Rectal smooth muscle tissue (tissue), 1 donor: ENCODE data around the gene RNF227.
A peak's percentile ranks its signal among the peaks of the same experiment; 100 is the strongest.

Experiments
- H3K27ac ChIP-seq: one replicate; pipeline ENCODE4 v1.7.0; 2013; ENCODE audit warnings: low read depth, low read length, inconsistent platforms
- H3K27me3 ChIP-seq: one replicate; pipeline ENCODE4 v1.7.0; 2013; ENCODE audit warnings: low read length; ENCODE audit not compliant: control insufficient read depth, insufficient read depth
- H3K36me3 ChIP-seq: one replicate; pipeline ENCODE4 v1.7.0; 2013; ENCODE audit warnings: low read length; ENCODE audit not compliant: control insufficient read depth, insufficient read depth
- H3K4me1 ChIP-seq: one replicate; pipeline ENCODE4 v1.7.0; 2013; ENCODE audit warnings: low read length; ENCODE audit not compliant: control insufficient read depth, insufficient read depth
- H3K4me3 ChIP-seq: one replicate; pipeline ENCODE4 v1.7.0; 2013; ENCODE audit warnings: low read length
- H3K9ac ChIP-seq: one replicate; pipeline ENCODE4 v1.7.0; 2013; ENCODE audit warnings: low read length

Gene RNF227

DNA sequence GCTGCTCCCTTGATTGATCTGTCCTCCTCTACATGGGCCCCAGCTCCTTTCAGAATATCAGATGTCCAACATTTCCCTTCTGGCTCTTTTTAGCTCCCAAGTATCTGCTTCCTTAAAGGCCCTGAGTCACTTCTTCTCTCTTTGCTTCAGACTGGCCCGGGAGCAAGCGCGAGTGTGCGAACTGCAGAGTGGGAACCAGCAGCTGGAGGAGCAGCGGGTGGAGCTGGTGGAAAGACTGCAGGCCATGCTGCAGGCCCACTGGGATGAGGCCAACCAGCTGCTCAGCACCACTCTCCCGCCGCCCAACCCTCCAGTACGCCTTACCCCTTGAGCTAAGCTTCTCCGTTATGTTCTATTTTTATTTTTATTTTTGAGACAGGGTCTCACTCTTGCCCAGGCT lies 28.2 kb upstream of the RNF227 start:
- no peak overlapping the region for H3K27ac ChIP-seq
- H3K36me3 ChIP-seq, result peaks cover 50% of the 10 kb centered on the region

DNA sequence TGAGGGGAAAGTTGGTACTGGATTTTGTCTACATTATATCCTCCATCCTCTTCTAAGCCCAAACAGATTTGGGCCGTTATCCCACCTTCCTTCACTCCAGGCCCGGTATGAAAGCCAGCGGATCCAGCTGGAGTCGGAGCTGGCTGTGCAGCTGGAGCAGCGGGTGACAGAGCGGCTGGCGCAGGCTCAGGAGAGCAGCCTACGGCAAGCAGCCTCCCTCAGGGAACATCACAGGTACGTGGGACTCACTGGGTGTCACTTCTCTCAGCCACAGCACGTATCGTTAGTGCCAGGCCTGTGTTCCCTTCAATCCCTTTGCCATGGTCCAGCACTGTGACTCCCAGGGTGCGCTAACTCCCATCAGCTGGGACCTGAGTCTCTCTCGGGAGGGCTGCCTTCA lies 27.2 kb upstream of the RNF227 start:
- H3K27me3 ChIP-seq, result no peaks in the 10 kb centered on the region
- no peak overlapping the region for H3K9ac ChIP-seq
- H3K4me1 ChIP-seq, result no peaks in the 10 kb centered on the region
- H3K4me3 ChIP-seq, result no peak overlapping the region
- peaks cover 45% of the 10 kb centered on the region for H3K36me3 ChIP-seq
- H3K27ac ChIP-seq, result no peak overlapping the region

More for the DNA sequence above, 28.2 kb upstream of the RNF227 start:
- H3K4me3 ChIP-seq, result no peak overlapping the region
- no peaks in the 10 kb centered on the region for H3K27me3 ChIP-seq
- H3K9ac ChIP-seq, result no peak overlapping the region
- no peaks in the 10 kb centered on the region for H3K4me1 ChIP-seq

DNA sequence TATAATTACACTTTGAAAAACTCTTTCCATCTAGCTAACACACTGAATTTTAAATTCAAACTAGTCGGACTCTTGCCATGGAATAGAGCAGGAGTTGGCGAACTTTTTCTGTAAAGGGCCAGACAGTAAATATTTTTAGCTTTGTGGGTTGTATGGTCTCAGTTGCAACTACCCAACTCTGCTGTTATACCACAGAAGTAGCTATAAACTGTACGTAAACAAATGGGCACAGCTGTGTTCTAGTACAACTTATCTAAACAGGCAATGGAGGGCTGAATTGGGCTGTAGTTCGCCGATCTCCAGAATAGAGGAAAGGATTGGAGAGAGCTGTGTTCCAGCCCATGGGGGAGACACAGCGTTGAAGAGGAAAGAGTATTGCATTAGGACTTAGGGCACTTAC lies 24.7 kb upstream of the RNF227 start:
- H3K9ac ChIP-seq, result no peak overlapping the region
- no peak overlapping the region for H3K4me3 ChIP-seq
- no peak overlapping the region for H3K27ac ChIP-seq
- H3K27me3 ChIP-seq, result no peaks in the 10 kb centered on the region
- no peaks in the 10 kb centered on the region for H3K4me1 ChIP-seq
- peaks cover 35% of the 10 kb centered on the region for H3K36me3 ChIP-seq

DNA sequence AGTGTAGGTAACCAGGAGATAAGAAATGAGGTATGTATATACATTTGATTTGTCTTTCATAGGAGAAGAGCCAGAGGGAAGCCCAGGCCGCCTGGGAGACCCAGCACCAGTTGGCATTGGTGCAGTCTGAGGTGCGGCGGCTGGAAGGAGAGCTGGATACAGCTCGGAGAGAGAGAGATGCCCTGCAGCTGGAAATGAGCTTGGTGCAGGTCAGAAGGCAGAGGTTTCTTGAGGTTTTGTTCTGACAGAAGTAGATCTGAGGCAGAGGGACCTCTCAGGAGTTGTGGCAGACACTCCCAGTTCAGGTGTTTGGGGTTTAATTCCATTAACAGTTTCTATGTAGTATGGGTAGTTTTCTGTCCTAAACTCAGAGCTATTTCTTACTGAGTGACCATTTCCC lies 23.9 kb upstream of the RNF227 start:
- Histone ChIP-seq H3K36me3 (peaks cover 31% of the 10 kb centered on the region), H3K4me1 (no peaks in the 10 kb centered on the region), H3K27ac (no peak overlapping the region), H3K27me3 (no peaks in the 10 kb centered on the region), H3K9ac (no peak overlapping the region), H3K4me3 (no peak overlapping the region)

DNA sequence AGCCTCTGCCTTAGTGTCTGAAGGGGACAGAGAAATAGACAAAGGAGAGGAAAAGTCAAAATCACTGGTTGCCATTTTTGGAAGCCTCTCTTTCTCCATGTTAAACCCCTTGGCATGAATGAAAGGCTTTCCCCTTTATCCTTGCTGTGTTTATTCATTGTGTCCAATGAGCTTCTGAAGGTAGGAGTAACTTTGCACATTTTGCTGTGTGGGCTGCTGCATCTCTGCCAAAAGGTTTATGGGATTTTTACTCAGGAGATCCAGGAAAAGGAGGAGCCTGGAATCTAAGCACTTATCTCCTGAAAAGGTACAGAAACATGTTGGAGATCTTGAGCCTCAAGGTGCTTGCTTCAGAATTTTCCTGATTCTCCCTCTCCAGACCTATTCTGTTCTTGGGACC lies 19.8 kb upstream of the RNF227 start:
- H3K9ac ChIP-seq, result no peak overlapping the region
- H3K27ac ChIP-seq, result no peak overlapping the region
- H3K4me3 ChIP-seq, result no peak overlapping the region
- H3K4me1 ChIP-seq, result peaks cover 10% of the 10 kb centered on the region
- no peaks in the 10 kb centered on the region for H3K27me3 ChIP-seq
- peaks cover 16% of the 10 kb centered on the region for H3K36me3 ChIP-seq

DNA sequence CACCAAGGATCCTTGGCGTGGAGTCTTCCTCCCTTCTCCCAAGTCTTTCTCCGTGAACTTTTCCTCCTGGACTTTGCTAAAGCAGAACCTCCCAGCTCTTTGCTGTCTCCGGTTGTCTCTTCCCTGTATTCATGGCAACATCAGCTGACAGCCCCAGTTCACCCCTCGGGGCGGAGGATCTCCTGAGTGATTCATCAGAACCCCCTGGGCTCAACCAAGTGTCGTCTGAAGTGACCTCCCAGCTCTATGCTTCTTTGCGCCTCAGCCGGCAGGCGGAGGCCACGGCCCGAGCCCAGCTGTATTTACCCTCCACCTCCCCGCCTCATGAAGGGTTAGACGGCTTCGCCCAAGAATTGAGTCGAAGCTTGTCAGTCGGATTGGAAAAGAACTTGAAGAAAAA lies 16.9 kb upstream of the RNF227 start:
- Histone ChIP-seq H3K4me1 (peaks cover 10% of the 10 kb centered on the region), H3K36me3 (peaks cover 3% of the 10 kb centered on the region), H3K9ac (peak overlapping the region; percentile 50), H3K27me3 (no peaks in the 10 kb centered on the region), H3K27ac (no peak overlapping the region), H3K4me3 (peak overlapping the region; percentile 92)

DNA sequence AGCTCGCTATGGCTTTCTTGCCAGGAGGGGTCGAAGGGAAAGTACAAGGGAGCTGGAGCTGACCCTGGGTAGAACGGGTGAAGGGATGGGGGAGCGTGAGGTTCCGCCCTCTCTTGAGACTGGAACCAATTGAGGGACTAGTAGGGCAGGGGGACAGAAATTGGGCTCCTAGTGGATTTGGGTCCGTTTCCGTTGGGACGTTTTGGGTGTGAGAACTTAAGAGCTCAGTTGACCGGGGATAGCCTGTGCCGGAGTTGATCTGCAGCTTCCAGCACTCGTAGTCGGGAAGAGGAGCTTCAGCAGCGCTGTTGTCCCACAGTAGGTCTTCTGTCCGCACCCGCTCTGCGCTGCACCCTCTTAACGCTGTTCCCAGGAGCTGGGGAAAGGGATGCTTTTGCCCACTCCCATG lies 16.4 kb upstream of the RNF227 start:
- Histone ChIP-seq H3K9ac (peak overlapping the region; percentile 95), H3K4me3 (peak overlapping the region; percentile 92), H3K36me3 (peaks cover 3% of the 10 kb centered on the region), H3K4me1 (peaks cover 10% of the 10 kb centered on the region), H3K27me3 (no peaks in the 10 kb centered on the region), H3K27ac (peak overlapping the region; percentile 78)

DNA sequence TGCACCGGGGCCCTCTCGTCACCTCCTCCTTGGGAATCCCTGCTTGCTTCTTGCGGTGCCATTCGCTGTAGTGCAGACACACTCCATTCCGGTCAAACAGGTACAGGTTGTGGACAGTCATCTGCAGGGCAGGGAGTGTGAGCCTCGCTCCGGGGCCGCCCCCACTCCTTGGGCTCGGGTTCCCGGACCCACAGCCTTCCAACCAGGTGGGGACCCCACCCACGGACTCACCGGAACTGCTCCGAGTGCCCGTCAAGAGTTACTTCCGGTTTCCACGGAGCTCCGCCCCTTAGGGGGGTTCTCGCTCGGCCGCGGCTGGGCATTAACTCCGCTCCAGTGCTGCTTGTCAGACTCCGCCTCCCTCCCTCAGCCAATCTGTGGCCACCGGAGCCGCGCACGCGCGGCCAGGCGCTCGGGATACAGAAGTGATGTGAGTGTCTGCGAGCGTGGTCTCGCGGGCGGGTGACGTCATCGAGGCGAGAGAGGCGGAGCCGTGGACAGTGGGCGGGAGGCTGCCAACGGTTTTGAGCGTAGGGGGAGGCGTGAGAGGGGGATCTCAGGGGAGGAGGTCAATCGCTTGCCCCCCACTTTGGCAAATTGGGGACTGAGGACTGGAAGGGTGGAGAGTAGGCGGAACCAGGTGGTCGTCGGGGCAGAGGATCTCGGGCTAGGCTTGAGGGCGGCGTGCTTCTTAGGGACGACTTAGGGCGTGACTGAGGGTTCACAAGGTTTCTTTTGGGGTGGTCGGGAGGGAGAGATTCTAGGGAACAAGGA lies 15.8 kb upstream of the RNF227 start, which contains the start of the genes CNTROB and TRAPPC1:
CNTROB (plus strand) TSS at position 498 of the 774 bp plus-strand sequence. CDS start 874 bp downstream, outside the sequence.
TRAPPC1 (minus strand) TSS at position 238 of the 774 bp plus-strand sequence; CDS start at position 121, 117 bp downstream.
- Histone ChIP-seq H3K4me3 (peak within 1 kb of the TSS; percentile 92), H3K27me3 (no peaks in the 10 kb centered on the region), H3K4me1 (peaks cover 10% of the 10 kb centered on the region), H3K36me3 (peaks cover under 1% of the 10 kb centered on the region), H3K9ac (peak within 1 kb of the TSS; percentile 95), H3K27ac (peak within 1 kb of the TSS; percentile 78)

DNA sequence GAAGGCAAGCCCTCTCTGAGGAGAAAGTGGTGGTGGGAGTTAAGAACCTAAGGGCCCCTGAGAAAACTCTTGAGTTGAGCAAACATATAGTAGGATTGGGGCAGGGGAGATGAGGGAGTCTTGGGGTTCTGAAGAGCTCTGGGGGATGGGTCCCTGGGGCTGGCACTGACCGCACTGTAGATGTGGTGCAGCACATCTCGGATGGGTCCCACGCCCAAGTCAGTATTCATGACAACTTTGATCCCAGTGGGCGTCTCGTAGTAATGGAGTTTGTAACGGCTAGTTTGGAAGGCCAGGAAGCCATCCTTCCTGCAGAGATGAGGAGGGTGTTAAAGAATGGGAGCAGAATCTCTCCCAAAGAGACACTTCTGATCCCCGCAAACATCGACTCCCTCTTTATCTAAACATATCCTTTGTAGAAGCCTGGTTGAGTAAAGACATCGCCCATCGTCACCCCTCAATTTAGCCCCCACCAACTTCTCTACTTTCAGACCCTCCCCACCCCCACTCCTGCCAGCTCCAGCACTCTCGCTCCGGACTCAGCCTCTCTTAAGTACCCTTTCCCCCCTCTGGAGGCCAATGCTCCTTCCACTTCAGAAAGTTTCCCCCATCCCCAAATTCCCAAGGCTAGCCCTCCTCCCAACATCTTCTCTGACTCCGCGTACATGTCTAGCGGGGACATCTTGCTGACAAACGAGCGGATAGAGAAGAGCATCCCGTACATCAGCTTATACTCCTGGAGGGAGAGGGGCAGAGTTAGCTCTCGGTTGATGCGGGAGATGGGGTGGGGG lies 14.9 kb upstream of the RNF227 start:
- no peak overlapping the region for H3K9ac ChIP-seq
- H3K4me3 ChIP-seq, result peak overlapping the region; percentile 91
- peaks cover 10% of the 10 kb centered on the region for H3K4me1 ChIP-seq
- no peak overlapping the region for H3K27ac ChIP-seq
- H3K36me3 ChIP-seq, result no peaks in the 10 kb centered on the region
- no peaks in the 10 kb centered on the region for H3K27me3 ChIP-seq

DNA sequence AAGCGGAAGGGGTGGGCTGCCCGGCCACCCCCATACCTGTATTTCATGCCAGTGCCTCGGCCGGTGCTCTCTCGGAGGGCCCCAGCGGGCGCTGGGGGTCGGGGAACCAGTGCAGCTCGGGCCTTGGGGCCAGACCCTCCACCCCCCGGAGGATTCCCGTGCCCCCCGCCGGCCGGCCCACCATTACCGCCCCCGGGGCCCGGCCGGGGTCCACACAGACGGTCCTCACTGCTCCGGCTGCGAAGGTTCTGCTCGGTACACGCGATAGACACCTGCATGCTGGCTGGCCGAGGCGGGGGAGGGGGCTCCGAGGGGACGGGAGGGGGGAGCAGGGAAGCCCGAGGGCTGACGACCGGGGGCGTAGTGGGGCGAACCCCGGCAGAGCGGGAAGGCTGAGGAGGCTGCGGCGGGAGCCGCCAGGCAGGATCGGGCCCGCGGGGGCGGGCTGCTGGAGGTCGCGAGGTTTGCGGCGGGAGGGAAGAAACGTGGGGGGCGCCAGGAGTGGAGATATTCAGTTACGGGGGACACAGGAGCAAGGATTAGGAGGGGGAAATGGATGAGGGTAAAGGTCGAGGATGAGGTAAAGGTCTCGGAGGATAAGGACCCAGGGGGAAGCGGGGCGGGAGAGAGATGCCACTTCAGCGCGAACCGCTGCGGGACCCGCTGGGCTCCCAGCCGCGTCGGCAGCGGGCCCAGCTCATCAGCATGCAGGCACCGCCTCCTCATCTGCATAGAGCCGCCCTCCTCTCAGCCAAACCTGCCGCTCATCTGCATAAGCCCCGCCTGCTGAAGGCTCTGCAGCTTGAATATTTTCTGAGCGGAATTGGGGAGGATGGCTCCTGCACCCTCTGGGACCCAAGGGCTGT lies 13.3 kb upstream of the RNF227 start, which contains the start of gene KCNAB3:
KCNAB3 (minus strand) TSS at position 699 of the 866 bp plus-strand sequence; CDS start at position 278, 421 bp downstream.
- H3K27ac ChIP-seq, result no peak within 1 kb of the TSS
- no peaks in the 10 kb centered on the region for H3K27me3 ChIP-seq
- H3K4me3 ChIP-seq, result no peak within 1 kb of the TSS
- H3K4me1 ChIP-seq, result peaks cover 10% of the 10 kb centered on the region
- no peak within 1 kb of the TSS for H3K9ac ChIP-seq
- no peaks in the 10 kb centered on the region for H3K36me3 ChIP-seq

DNA sequence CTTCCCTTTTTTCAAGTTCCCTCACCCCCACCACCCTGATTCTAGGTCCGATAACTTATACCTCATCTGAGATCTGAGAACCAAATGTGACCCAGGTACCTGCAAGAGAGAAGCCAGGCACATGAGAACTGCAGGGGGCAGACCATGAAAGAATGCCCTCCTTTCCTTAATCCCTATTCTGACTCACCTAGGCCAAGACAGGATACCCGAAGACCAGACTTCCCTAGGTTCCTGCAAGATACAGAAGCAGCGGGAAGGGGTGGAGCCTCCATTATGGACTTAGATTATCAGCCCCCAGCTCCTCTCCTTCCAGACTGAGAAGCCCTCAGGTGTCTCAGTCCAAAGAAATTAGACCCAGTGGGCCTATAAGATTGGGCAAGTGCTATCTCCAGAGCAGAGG lies 11.5 kb upstream of the RNF227 start:
- Histone ChIP-seq H3K36me3 (no peaks in the 10 kb centered on the region), H3K9ac (no peak overlapping the region), H3K27ac (no peak overlapping the region), H3K4me1 (no peaks in the 10 kb centered on the region), H3K4me3 (no peak overlapping the region), H3K27me3 (no peaks in the 10 kb centered on the region)
